ENCODE measurements around the gene FAM228B.
"Not testable (repeated sequence)": the region's sequence is repeated elsewhere in the genome, so short reads cannot be mapped to it uniquely, and the experiment has no call there.

The FAM228B gene

DNA sequence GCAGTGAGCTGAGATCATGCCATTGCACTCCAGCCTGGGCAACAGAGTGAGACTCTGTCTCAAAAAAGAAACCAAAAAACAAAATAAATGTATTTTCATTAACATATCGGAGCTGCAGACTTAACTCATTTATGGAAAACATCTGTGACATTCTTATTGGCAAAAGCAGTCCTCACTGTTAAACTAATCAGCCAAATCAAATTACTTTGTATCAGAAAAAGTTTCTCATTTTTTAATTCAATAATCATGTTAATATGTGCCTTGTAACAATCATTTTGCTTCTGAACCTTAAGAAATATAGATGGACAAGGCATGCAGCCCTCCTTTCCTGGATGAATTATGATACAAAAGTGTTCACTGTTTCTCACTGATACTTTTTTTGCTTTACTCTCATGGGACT is 20.6 kb upstream of the FAM228B start:
- no peak for DNase-seq (ENCODE audit: low read depth in 3 of 3)

DNA sequence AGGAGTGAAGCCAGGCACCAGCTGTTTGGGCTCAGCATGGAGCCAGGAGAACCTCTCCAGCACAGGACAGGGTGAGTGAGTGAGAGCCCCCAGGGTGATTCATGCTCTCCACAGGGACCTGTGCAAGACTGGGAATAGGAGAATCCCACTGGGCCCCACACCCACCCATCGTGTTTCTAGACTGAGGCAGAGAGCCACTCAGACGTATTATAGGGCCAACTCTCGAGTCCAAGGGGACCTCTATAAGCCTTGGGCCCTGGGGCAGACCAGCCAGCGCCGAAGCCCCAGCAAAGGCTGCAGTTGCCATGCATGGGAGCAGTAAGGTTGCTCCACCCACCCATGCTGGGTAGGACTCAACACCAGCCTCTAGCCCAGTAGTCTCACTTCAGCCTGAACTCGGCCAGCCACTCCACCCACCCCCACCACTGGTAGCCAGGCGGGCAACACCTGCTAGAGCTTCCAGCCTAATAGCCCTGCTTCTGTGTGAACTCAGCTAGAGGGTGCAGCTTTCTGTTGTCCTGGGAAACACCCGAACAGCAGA is 19.1 kb upstream of the FAM228B start:
- DNase-seq (ENCODE audit: low read depth in 3 of 3) = no peak

DNA sequence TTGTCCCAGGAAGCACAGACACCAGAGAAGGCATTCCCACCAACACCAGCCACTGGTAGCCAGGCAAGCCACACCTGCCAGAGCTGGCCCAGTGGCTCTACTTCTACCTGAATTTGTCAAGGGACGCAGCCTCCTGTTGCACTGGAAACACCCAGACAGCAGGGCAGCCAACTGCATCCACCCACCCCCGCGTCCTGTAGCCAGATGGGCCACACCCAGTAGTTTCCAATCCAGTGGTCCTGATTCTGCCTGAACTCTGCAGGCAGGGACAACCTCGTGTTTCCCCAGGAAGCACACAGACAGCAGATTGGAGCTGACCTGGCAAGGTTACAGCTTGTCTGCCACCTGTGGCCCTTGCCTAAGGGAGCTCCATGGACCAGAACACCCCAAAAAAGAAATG is 18.4 kb upstream of the FAM228B start:
- DNase-seq (ENCODE audit: low read depth in 3 of 3) = no peak

DNA sequence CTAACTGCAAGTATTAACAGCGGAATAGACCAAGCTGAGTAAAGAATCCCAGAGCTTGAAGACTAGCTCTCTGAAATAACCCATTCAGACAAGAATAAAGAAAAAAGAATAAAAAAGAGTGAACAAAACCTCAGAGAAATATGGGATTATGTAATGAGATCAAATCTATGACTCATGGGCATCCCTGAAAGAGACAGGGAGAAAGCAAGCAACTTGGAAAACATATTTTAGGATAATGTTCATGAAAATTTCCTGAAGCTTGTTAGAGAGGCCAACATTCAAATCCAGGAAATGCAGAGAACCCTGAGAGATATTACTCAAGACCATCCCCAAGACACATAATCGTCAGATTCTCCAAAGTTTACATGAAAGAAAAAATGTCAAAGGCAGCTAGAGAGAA is 17.5 kb upstream of the FAM228B start:
- DNase-seq (ENCODE audit: low read depth in 3 of 3) = no peak

DNA sequence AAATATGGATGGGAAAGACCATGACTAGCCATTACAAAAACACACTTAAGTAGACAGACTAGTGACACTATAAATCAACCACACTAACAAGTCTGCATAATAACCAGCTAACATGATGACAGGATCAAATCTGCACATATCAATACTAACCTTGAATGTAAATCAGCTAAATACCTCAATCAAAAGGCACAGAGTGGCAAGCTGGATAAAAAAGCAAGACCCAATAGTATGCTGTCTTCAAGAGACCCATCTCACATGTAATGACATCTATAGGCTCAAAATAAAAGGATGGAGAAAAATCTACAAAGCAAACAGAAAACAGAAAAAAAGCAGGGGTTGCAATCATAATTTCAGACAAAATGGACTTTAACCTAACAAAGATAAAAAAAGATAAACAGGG is 16.5 kb upstream of the FAM228B start:
- no peak for DNase-seq (ENCODE audit: low read depth in 3 of 3)

DNA sequence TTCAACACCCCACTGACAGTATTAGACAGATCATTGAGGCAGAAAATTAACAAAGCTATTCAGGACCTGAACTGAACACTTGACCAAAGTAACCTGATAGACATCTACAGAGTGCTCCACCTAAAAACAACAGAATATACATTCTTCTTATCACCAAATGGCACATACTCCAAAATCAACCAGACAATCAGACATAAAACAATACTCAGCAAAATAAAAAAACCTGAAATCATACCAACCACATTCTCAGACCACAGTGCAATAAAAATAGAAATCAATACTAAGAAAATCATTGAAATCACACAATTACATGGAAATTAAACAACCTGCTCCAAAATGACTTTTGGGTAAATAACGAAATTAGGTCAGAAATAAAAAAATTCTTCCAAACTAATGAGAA is 15.9 kb upstream of the FAM228B start:
- DNase-seq (ENCODE audit: low read depth in 3 of 3) = no peak

DNA sequence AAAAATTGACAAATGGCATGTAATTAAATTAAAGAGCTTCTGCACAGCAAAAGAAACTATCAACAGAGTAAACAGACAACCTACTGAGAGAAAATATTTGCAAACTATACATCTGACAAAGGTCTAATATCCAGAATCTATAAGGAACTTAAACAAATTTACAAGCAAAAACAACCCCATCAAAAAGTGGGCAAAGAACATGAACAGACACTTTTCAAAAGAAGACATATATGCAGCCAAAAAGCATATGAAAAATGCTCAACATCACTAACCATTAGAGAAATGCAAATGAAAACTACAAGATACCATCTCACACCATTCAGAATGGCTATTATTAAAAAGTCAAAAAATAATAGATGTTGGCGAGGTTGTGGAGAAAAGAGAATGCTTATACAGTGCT is 13.8 kb upstream of the FAM228B start:
- DNase-seq (ENCODE audit: low read depth in 3 of 3) = not testable (repeated sequence)

DNA sequence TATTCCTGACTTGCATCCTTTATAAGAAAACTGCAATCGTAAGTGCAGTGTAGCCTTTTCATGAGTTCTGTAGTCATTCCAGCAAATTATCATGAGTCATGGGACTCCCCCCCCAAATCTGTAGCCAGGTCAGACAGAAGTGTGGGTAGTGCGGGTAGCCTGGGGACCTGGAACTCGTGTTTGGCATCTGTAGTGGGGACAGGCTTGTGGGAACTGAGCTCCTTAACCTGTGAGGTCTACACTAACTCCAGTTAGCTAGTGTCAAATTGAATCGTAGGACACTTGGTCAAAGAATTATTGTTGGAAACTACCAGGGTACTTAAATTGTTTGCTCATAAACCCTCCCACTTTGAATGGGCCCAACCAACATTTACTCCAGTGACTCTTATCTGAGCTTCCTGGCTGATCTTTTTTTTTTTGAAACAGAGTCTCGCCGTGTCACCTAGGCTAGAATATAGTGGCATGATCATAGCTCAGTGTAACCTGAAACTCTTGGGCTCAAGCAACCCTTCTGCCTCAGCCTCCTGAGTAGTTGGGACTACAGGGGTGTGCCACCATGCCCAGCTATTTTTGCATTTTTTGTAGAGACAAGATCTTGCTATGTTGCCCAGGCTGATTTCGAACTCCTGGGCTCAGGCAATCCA is 12.5 kb upstream of the FAM228B start:
- no peak for DNase-seq (ENCODE audit: low read depth in 3 of 3)

DNA sequence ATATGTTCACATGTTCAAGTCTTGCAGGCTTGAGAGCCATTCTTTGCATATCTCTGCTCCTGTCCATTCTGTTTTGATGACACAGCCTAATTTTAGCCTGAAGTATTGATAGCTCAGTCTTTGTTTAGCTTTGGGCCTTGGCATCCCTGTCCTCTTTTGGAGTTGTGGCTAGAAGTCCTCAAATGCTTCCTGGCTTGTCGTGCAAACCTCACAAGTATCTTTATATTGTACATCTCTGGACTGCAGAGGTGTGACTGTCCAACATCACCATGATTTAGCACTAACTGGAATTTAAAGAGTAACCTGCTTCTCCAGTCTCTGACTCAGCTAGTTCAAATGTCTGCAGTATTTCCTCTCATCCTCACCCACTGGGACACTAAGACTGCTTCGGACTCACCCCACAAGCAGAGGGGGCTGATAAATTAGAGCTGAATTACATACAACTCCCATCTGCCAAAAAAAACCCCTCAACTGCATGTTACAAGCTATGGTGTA is 11.8 kb upstream of the FAM228B start:
- no peak for DNase-seq (ENCODE audit: low read depth in 3 of 3)

DNA sequence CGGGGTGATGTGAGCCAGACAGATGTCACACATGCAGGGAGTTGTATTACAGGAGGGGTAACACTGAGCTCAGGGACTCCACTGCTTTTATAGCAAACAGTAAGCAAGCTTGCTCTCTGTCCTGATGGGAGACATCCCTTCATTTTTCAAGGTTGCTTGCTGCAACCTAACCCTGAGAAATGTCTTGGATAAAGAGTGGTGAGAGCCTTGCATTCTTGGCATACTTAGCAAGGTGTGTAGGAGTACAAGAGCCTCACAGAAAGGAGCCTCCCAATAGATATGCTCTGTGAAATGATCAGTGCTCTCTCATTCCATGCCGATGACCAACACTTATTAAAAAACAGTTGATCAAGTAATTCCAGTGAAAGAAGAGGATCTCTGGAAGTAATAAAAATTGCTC is 8.2 kb upstream of the FAM228B start:
- DNase-seq (ENCODE audit: low read depth in 3 of 3) = no peak

DNA sequence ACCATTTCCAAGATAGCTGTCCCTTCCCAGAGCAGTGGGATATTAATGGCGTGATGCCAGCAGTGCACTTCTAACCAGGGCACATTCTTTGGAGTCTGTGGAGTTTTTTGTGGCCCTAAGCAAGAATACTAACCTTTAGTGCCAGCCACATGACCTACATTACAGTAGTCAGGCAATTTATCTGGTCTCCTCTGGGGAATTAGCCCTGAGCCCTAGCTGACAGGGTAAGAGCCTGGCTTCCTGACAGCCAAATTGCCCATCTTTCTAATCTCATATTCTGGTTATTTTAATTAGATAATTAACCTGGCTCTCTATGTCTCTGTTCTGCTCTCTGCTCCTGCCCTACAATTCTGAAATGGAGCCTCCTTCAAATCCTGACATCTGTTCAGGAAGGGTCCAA is 5.4 kb upstream of the FAM228B start:
- DNase-seq (ENCODE audit: low read depth in 3 of 3) = no peak

DNA sequence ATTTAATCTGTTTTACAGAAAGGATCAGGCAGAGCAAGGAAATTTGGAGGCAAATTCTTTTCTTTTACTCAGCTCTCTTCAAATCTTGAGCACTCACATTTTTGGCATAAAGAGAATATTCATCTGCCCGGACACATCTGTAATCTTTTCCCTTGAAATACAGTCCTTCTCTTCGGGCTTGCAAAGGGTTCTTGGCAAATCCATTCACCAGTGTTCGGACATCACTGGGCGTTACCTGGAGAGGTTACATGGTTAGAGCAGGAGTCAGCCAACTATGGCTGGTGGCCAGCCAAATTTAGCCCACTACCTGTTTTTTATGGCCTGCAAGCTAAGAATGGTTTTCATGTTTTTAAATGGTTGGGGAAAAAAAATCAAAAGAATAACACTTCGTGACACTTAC is 2.2 kb upstream of the FAM228B start:
- DNase-seq (ENCODE audit: low read depth in 3 of 3) = no peak

DNA sequence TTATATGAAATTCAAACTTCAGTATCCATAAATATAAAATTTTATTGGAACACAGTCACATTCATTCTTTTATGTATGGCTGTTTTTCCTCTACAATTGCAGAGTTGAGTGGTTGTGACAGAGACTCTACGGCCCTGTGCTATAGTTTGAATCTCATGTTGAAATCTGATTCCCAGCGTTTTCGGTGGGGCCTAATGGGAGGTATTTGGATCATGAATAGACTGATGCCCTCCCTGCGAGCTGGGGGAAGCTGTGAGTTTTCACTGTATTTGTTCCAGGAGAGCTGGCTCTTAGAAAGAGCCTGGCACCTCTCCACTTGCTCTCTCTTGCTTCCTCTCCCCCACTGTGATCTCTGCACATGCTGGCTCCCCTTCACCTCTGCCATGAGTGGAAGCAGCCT is 1.8 kb upstream of the FAM228B start:
- no peak for DNase-seq (ENCODE audit: low read depth in 3 of 3)

DNA sequence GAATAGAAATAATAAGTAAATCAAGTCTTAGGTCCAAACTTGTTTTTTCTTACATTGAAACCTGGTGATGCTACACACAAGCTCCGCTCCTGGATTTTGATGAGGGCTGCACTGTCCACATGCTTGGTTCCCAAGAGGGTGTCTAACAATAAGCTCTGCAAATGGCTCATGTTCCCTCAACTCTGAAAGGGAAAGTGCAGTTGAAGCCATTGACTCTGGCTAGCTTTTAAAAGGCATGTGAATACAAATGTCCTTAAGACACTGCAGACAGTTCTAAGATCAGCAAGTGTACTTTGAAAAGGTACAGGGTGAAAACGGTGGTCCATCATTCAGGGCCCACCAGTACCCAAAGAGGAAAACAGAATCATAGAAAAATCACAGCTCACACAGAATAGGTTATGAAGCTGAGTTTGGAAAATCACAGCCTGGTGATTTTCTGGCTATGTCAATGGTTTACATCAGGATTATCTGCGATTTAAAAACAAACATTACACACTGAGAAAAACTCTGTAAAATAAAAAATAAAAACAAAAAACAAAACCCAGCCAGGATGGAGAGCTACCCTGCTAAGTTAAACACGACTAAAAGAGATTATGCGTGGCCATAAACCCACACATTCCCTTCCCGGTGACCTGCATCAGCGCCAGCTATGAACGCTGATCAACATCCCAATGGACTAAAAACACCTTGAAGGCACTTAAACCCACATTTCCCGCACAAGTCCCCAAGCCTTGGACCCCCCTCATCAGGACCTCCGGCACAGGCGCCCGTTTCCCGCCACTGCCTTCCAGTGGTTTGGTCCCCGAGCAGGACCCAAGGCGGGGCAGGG is 689 bp upstream of the FAM228B start:
- no peak for DNase-seq (ENCODE audit: low read depth in 3 of 3)

DNA sequence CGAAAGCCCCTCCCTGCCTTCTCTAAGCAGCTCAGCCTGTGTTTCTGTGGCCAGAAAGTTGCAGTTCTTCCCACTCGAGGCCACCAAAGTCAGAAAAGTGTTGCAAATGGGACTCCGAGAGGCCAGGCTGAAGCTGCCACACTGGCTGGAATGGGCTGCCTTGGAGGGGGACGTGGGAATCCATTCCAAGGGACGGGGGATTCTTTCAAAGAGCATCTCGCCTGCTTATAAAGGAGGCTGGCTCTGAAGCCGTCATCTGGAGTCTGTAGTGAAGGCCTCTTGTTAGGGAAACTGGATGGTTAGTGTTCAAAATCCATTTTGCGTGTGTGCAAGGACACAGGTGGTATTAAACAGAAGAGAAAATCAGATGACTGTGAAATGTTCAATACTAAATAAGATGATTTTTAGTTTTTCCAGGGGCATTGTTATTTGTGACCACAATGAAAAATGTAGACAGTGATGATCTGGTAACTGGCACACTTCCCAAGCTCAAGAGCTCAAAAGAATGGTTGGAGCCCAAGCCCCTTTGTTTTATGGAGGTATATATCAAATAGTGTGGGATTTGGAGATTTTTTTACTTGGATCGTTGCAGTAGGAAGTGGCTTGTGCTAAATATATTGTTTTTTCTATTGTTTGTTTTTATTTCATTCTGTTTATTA is 782 bp downstream of the FAM228B start:
- DNase-seq (ENCODE audit: low read depth in 3 of 3) = no peak

DNA sequence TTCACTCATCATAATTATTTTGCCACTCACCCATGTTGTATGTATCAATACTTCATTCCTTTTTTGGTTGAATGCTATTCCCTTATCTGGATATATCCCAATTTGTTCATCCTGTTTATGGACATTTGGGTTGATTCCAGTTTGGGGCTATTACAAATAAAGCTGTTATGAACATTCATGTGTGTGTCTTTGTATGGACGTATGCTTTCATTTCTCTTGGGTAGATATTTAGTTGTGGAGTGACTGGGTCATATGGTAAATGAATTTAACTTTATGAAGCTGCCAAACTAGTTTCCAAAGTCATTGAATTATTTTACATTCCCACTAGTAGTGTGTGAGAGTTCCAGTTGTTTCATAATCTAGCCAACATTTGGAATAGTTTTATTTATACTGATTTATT is 2.7 kb downstream of the FAM228B start:
- DNase-seq (ENCODE audit: low read depth in 3 of 3) = no peak

DNA sequence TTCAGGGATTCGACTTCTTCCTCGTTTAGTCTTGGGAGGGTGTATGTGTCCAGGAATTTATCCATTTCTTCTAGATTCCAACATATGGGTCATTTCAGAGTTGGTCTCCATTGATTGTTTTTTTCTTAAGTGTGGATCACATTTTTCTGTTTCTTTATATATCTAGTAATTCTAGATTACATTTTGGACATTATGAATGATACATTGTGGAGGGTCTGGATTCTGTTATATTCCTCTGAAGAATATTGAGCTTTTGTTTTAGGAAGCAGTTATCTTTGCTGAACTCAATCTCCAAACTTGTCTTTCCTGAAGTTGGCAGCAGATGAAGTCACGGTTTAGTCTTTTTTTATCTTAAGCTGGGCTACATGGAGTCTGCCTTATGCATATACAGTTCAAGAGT is 9.3 kb downstream of the FAM228B start:
- DNase-seq (ENCODE audit: low read depth in 3 of 3) = no peak

DNA sequence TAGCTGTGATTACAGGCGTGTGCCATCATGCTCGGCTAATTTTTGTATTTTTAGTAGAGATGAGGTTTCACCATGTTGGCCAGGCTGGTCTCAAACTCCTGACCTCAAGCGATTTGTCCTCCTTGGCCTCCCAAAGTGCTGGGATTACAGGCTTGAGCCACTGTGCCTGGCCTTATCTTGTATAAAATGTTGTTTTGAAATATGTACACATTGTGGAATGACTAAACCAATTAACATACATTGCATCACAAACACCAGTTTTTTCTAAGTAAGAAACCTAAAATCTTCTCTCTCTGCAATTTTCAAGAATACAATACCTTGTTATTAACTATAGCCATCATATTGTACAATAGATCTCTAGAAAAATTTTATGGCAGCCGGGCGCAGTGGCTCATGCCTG is 17.0 kb downstream of the FAM228B start:
- not testable (repeated sequence) for DNase-seq (ENCODE audit: low read depth in 3 of 3)

DNA sequence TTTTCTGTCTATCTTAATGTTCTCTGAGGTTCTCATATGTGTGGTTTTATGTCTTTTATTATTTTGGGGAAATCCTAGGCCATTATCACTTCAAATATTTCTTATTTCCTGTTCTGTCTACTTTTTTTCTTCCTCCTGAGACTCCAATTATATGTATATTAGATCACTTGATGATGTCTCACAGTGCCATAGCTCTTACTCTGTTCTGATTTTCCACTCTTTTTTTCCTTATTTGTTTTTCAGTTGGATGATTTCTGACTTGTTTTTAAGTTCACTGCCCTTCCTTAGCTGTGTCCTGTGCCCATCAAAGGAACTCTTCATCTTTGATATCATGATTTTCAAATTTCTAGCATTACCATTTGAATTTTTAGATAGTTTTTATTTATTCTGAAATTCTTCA is 24.1 kb downstream of the FAM228B start:
- no peak for DNase-seq (ENCODE audit: low read depth in 3 of 3)

DNA sequence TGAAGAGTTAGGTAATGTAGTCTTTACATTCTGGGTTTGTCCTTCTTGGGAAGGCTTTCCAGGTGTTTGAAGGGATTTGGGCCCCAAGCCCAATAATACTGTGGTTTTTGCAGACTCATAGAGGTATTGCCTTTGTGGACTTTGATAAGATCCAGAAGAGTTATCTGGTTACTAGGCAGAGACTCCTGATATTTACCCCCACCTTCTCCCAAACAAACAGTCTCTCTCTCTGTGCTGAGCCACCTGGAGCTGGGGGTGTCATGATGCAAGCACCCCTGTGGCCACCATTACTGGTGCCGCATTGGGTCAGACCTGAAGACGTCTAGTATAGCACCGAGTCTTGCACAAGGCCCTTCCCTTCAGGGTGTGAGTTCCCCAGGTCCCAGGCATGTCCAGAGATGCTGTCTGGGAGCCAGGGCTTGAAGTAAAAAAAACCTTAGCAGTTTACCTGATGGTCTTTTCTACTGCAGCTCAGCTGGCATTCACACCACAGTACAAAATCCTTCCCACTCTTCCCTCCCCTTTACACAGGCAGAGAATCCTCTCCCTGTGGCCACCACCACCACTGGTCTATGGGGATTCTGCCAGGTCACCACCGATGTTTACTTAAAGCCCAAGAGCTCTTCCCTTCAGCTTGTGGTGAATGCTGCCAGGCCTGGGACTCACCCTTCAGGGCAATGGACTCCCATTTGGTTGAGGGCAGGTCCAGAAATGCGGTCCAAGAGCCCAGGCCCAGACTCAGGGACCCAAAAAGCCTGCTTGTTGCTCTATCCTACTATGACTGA is 29.3 kb downstream of the FAM228B start:
- DNase-seq (ENCODE audit: low read depth in 3 of 3) = no peak

DNA sequence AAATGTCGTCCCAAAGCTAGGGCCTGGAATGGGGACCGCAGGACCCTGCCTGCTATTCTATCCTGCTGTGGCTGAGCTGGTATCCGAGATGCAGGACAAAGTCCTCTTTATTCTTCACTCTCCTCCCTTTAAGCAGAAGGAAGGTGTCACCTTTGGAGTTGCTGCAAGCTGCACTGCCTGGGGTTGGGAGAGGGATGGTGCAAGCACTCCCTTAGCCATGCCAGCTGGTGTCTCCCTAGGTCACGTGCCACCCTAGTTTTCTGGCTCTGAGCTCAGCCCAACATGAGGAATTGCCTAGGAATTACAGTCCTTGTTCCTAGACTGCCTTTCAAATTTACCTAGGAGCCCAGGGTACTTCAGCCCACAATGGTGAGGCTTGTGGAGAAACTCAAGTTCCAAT is 30.2 kb downstream of the FAM228B start:
- no peak for DNase-seq (ENCODE audit: low read depth in 3 of 3)

DNA sequence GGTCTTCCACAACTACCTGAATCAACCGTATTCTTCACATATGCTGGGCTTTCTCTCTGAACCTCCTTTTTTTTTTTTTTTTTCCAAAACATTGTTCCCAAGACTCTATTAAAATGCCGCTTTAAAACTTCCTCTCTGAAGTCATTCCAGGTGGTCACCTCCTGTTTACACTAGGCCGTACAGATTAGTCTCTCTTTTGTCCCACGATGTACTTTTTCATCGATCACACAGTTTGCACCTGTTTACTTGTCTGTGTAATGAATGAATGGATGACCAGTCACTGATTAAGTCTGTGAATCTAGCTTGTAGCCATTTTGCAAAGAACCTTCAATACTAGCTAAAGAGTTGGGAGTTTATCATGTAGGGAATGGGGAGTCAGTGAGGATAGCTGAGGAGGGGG is 34.9 kb downstream of the FAM228B start:
- DNase-seq (ENCODE audit: low read depth in 3 of 3) = no peak

Data from stimulated activated CD4-positive, alpha-beta T cell treated with anti-CD3 and anti-CD28 coated beads, TNF-alpha, amount 100 ng/mL, for 4 hours (primary cell).